WTC11 (cell line): ENCODE data around the gene EYA2. TPM values are rescaled to one million over a fixed set of nuclear protein-coding genes. Genes with fewer than 3 reads are reported as not detected.

Experiments
- ATAC-seq: fragments of 200-7000 bp; cut with Tn5 transposase; 2 replicates; pipeline ENCODE4 v1.10.0; 2021; ENCODE audit warnings: mild to moderate bottlenecking, moderate library complexity
- CTCF ChIA-PET: fragments of 300-600 bp; sonication (Branson Sonifier 250); formaldehyde crosslinking; loops from one replicate; lab custom pipeline; 2021; ENCODE audit warnings: antibody characterized with exemption; lab: Charles Lee
- POLR2A ChIA-PET: fragments of 350-600 bp; sonication (Branson Sonifier 250); formaldehyde crosslinking; loops from one replicate; lab custom pipeline; 2021; ENCODE audit warnings: antibody characterized with exemption; lab: Charles Lee
- DNase-seq: peaks from one replicate; pipeline ENCODE4 v3.0.0; 2021; ENCODE audit warnings: low spot score
- H3K27ac Mint-ChIP-seq: 2 replicates; pipeline ENCODE4 v1.8.0; 2021; ENCODE audit warnings: mixed read lengths
- H3K27me3 Mint-ChIP-seq: 2 replicates; pipeline ENCODE4 v1.8.0; 2021; ENCODE audit warnings: low read depth, mild to moderate bottlenecking, moderate library complexity, mixed read lengths
- H3K36me3 Mint-ChIP-seq: 2 replicates; pipeline ENCODE4 v1.8.0; 2021; ENCODE audit warnings: mixed read lengths
- H3K4me1 Mint-ChIP-seq: 2 replicates; pipeline ENCODE4 v1.8.0; 2022; ENCODE audit warnings: mixed read lengths
- H3K4me3 Mint-ChIP-seq: 2 replicates; pipeline ENCODE4 v1.8.0; 2021; ENCODE audit warnings: mild to moderate bottlenecking, moderate library complexity, mixed read lengths
- H3K9me3 Mint-ChIP-seq: 2 replicates; pipeline ENCODE4 v1.8.0; 2021; ENCODE audit warnings: mixed read lengths
- FOXP1 ChIP-seq: sonication (generic); formaldehyde crosslinking; IDR thresholded peaks from 2 replicates; pipeline ENCODE4 v1.8.0; 2022; ENCODE audit warnings: missing genetic modification reagents, mild to moderate bottlenecking, moderate library complexity, borderline replicate concordance
- NFATC4 ChIP-seq: fragments of 250-450 bp; sonication (Bioruptor Pico); IDR thresholded peaks from 2 replicates; pipeline ENCODE4 v1.9.0; 2021; ENCODE audit warnings: mild to moderate bottlenecking
- NFE2L1 ChIP-seq: sonication (generic); formaldehyde crosslinking; IDR thresholded peaks from 2 replicates; pipeline ENCODE4 v1.8.1; 2023; ENCODE audit warnings: missing genetic modification reagents
- PRRX2 ChIP-seq: fragments of 250-450 bp; sonication (Bioruptor Pico); IDR thresholded peaks from 2 replicates; pipeline ENCODE4 v1.8.0; 2021; ENCODE audit warnings: mild to moderate bottlenecking
- ZNF232 ChIP-seq: sonication (generic); formaldehyde crosslinking; IDR thresholded peaks from 2 replicates; pipeline ENCODE4 v1.8.0; 2022; ENCODE audit warnings: mild to moderate bottlenecking, missing genetic modification reagents
- ZNF423 ChIP-seq: fragments of 250-450 bp; sonication (Bioruptor Pico); IDR thresholded peaks from 2 replicates; pipeline ENCODE4 v2.1.2; 2022; ENCODE audit warnings: mild to moderate bottlenecking, moderate library complexity
- microRNA-seq: library from miRNA; unstranded; fragments of <30 nt; microRNA quantifications from one replicate; pipeline ENCODE4 v1.2.0, GENCODE V29; 2022; ENCODE audit warnings: borderline number of aligned reads
- total RNA-seq: library from RNA; stranded (reverse); gene quantifications from 3 replicates; pipeline ENCODE4 v1.2.3, GENCODE V29; 2021
- TF ChIP-seq, protein P1 (sequence below): fragments of 250-450 bp; sonication (Bioruptor Pico); IDR thresholded peaks from 2 replicates; pipeline ENCODE4 v1.9.0; 2021; ENCODE audit warnings: mild to moderate bottlenecking
- TF ChIP-seq, protein P2 (sequence below): sonication (generic); formaldehyde crosslinking; IDR thresholded peaks from 2 replicates; pipeline ENCODE4 v1.8.0; 2022; ENCODE audit warnings: mild to moderate bottlenecking, missing genetic modification reagents
- TF ChIP-seq, protein P3 (sequence below): sonication (generic); formaldehyde crosslinking; IDR thresholded peaks from 2 replicates; pipeline ENCODE4 v1.8.1; 2022; ENCODE audit warnings: low read depth, mild to moderate bottlenecking, moderate library complexity, missing genetic modification reagents, borderline replicate concordance
- TF ChIP-seq, protein P4 (sequence below): sonication (generic); formaldehyde crosslinking; IDR thresholded peaks from 2 replicates; pipeline ENCODE4 v1.8.1; 2022; ENCODE audit warnings: mild to moderate bottlenecking, moderate library complexity, missing genetic modification reagents

The EYA2 gene
- total RNA-seq, 1 experiment from 2014 or later: 1.5 TPM

DNA sequence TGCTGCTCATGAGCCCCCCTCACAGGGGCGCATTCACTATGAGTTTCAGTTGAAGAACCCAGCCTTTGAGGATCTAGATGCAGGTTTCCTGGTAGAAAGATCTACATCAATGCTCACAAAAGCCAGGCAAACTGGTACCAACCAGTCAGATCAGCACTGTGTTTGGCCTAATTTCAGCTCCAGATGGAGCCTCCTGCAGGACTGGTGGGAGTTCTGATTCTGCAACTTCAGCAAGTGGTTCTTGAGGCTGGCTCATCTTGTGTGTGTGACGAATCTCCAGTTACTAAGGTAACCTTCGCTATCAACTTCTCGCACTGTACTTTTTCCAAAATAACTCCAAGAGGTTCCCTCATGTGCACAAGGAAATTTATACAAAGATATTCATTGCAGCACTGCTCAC, 343.1 kb downstream of the EYA2 start:
- DNase-seq: no peak
- ChIA-PET POLR2A (no interaction called here), CTCF (no interaction called here)
- no peaks in the 10 kb centered on the region for H3K9me3 Mint-ChIP-seq
- no peaks in the 10 kb centered on the region for H3K27me3 Mint-ChIP-seq
- ATAC-seq: no peak
- TF ChIP-seq, protein P1, sequence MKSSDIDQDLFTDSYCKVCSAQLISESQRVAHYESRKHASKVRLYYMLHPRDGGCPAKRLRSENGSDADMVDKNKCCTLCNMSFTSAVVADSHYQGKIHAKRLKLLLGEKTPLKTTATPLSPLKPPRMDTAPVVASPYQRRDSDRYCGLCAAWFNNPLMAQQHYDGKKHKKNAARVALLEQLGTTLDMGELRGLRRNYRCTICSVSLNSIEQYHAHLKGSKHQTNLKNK (CRISPR knock-in tag): no peak
- no peak for TF ChIP-seq NFE2L1
- TF ChIP-seq, protein P2, sequence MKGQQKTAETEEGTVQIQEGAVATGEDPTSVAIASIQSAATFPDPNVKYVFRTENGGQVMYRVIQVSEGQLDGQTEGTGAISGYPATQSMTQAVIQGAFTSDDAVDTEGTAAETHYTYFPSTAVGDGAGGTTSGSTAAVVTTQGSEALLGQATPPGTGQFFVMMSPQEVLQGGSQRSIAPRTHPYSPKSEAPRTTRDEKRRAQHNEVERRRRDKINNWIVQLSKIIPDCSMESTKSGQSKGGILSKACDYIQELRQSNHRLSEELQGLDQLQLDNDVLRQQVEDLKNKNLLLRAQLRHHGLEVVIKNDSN (CRISPR knock-in tag): no peak
- TF ChIP-seq, protein P3, sequence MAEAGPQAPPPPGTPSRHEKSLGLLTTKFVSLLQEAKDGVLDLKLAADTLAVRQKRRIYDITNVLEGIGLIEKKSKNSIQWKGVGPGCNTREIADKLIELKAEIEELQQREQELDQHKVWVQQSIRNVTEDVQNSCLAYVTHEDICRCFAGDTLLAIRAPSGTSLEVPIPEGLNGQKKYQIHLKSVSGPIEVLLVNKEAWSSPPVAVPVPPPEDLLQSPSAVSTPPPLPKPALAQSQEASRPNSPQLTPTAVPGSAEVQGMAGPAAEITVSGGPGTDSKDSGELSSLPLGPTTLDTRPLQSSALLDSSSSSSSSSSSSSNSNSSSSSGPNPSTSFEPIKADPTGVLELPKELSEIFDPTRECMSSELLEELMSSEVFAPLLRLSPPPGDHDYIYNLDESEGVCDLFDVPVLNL (CRISPR knock-in tag): no peak
- TF ChIP-seq, protein P4, sequence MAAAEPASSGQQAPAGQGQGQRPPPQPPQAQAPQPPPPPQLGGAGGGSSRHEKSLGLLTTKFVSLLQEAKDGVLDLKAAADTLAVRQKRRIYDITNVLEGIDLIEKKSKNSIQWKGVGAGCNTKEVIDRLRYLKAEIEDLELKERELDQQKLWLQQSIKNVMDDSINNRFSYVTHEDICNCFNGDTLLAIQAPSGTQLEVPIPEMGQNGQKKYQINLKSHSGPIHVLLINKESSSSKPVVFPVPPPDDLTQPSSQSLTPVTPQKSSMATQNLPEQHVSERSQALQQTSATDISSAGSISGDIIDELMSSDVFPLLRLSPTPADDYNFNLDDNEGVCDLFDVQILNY (CRISPR knock-in tag): no peak
- no peak for TF ChIP-seq ZNF232 (CRISPR knock-in tag)
- TF ChIP-seq ZNF423 (CRISPR knock-in tag): no peak
- no peak for TF ChIP-seq PRRX2 (CRISPR knock-in tag)
- no peak for TF ChIP-seq NFATC4
- no peak for TF ChIP-seq FOXP1 (CRISPR knock-in tag)
- H3K36me3 Mint-ChIP-seq: peaks cover 67% of the 10 kb centered on the region
- H3K4me1 Mint-ChIP-seq: peaks cover 10% of the 10 kb centered on the region
- no peak overlapping the region for H3K4me3 Mint-ChIP-seq
- peak overlapping the region; percentile 49 for H3K27ac Mint-ChIP-seq

Small RNA genes within 50 kb of the gene (microRNA-seq; reads per million reads assigned to microRNA genes)
- gene MIR3616: not detected

Other genes starting within 250 kb of the EYA2 start
- 10.6 to 13.5 TPM (median 11.9 TPM) in 3 replicates for gene SLC13A3, start 243.4 kb upstream of the EYA2 start, total RNA-seq
- 11.9 to 13.4 TPM (median 12.4 TPM) in 3 replicates for gene TP53RK, start 205.4 kb upstream of the EYA2 start, total RNA-seq
- gene SLC2A10, start 185.2 kb upstream of the EYA2 start, total RNA-seq: 8.0 to 12.0 TPM (median 10.8 TPM) in 3 replicates